ENCODE measurements around the gene FST.

FST gene

GRCh38 chr5:53479045-53479589 lies 1.3 kb upstream of the FST start:
- no peaks in the 10 kb centered on the region for H3K9me2 ChIP-seq (replicated peaks; ENCODE audit: insufficient read depth, low read length)
- H3K27ac ChIP-seq (ENCODE audit: low read depth, low read length), result no peak overlapping the region
- H3K4me3 ChIP-seq (ENCODE audit: insufficient read depth, low read length, poor library complexity, severe bottlenecking), result peak overlapping the region; percentile 34
- no peaks in the 10 kb centered on the region for H4K20me1 ChIP-seq (ENCODE audit: low read depth, low read length)
- H2AFZ ChIP-seq (ENCODE audit: low read depth, low read length, severe bottlenecking), result peak overlapping the region; percentile 80
- no peaks in the 10 kb centered on the region for H3K9me3 ChIP-seq (ENCODE audit: insufficient read depth, low read length)
- peak overlapping the region; percentile 84 for H3K4me2 ChIP-seq (ENCODE audit: low read depth, low read length, poor library complexity, severe bottlenecking)
- H3F3A ChIP-seq (ENCODE audit: insufficient read depth), result peaks cover 14% of the 10 kb centered on the region
- no peaks in the 10 kb centered on the region for H3K27me3 ChIP-seq (ENCODE audit: low read length)
- TF ChIP-seq CTCF (IDR thresholded peaks at IDR 0.05; ENCODE audit: insufficient read depth, low read length, poor library complexity, severe bottlenecking) (no peak), EZH2phosphoT487 (conservative IDR thresholded peaks at IDR 0.05; ENCODE audit: low read length) (no peak)
- H3K9ac ChIP-seq (ENCODE audit: low read length), result peak overlapping the region; percentile 41
- no peaks in the 10 kb centered on the region for H3K79me2 ChIP-seq (ENCODE audit: insufficient read depth, low read length)
- H3K36me3 ChIP-seq (ENCODE audit: low read length), result no peaks in the 10 kb centered on the region

GRCh38 chr5:53479590-53480415 lies 626 bp upstream of the FST start:
- no peak for TF ChIP-seq CTCF (IDR thresholded peaks at IDR 0.05; ENCODE audit: insufficient read depth, low read length, poor library complexity, severe bottlenecking)
- no peak for TF ChIP-seq EZH2phosphoT487 (conservative IDR thresholded peaks at IDR 0.05; ENCODE audit: low read length)
- no peak overlapping the region for H3K9ac ChIP-seq (ENCODE audit: low read length)
- H3K9me3 ChIP-seq (ENCODE audit: insufficient read depth, low read length), result no peaks in the 10 kb centered on the region
- H2AFZ ChIP-seq (ENCODE audit: low read depth, low read length, severe bottlenecking), result no peak overlapping the region
- H3K27me3 ChIP-seq (ENCODE audit: low read length), result no peaks in the 10 kb centered on the region
- H4K20me1 ChIP-seq (ENCODE audit: low read depth, low read length), result no peaks in the 10 kb centered on the region
- peaks cover 14% of the 10 kb centered on the region for H3F3A ChIP-seq (ENCODE audit: insufficient read depth)
- H3K9me2 ChIP-seq (replicated peaks; ENCODE audit: insufficient read depth, low read length), result no peaks in the 10 kb centered on the region
- peak overlapping the region; percentile 84 for H3K4me2 ChIP-seq (ENCODE audit: low read depth, low read length, poor library complexity, severe bottlenecking)
- no peak overlapping the region for H3K27ac ChIP-seq (ENCODE audit: low read depth, low read length)
- no peaks in the 10 kb centered on the region for H3K79me2 ChIP-seq (ENCODE audit: insufficient read depth, low read length)
- no peaks in the 10 kb centered on the region for H3K36me3 ChIP-seq (ENCODE audit: low read length)
- no peak overlapping the region for H3K4me3 ChIP-seq (ENCODE audit: insufficient read depth, low read length, poor library complexity, severe bottlenecking)

GRCh38 chr5:53481159-53481886 lies 894 bp downstream of the FST start:
- no peaks in the 10 kb centered on the region for H3K79me2 ChIP-seq (ENCODE audit: insufficient read depth, low read length)
- no peaks in the 10 kb centered on the region for H3K9me2 ChIP-seq (replicated peaks; ENCODE audit: insufficient read depth, low read length)
- H3F3A ChIP-seq (ENCODE audit: insufficient read depth), result peaks cover 14% of the 10 kb centered on the region
- H3K4me3 ChIP-seq (ENCODE audit: insufficient read depth, low read length, poor library complexity, severe bottlenecking), result peak overlapping the region; percentile 54
- H2AFZ ChIP-seq (ENCODE audit: low read depth, low read length, severe bottlenecking), result peak overlapping the region; percentile 97
- H3K27ac ChIP-seq (ENCODE audit: low read depth, low read length), result peak overlapping the region; percentile 71
- peak overlapping the region; percentile 78 for H3K4me2 ChIP-seq (ENCODE audit: low read depth, low read length, poor library complexity, severe bottlenecking)
- H3K36me3 ChIP-seq (ENCODE audit: low read length), result no peaks in the 10 kb centered on the region
- no peaks in the 10 kb centered on the region for H3K27me3 ChIP-seq (ENCODE audit: low read length)
- H3K9ac ChIP-seq (ENCODE audit: low read length), result peak overlapping the region; percentile 61
- no peaks in the 10 kb centered on the region for H3K9me3 ChIP-seq (ENCODE audit: insufficient read depth, low read length)
- TF ChIP-seq CTCF (IDR thresholded peaks at IDR 0.05; ENCODE audit: insufficient read depth, low read length, poor library complexity, severe bottlenecking) (no peak), EZH2phosphoT487 (conservative IDR thresholded peaks at IDR 0.05; ENCODE audit: low read length) (no peak)
- no peaks in the 10 kb centered on the region for H4K20me1 ChIP-seq (ENCODE audit: low read depth, low read length)
